Activated T-cell treated with anti-CD3 and anti-CD28 coated beads, Interleukin-2, amount 50 U/mL, for 24 hours (primary cell): ENCODE results near the gene LZTS2.
A peak's percentile ranks its signal among the peaks of the same experiment; 100 is the strongest.

Experiments
- DNase-seq: peaks from one replicate; pipeline ENCODE4 v3.0.0-alpha.2; 2020
- H3K27ac Mint-ChIP-seq: 2 replicates; pipeline ENCODE4 v1.8.0; 2020; ENCODE audit warnings: mild to moderate bottlenecking, mixed read lengths
- H3K27me3 Mint-ChIP-seq: 2 replicates; pipeline ENCODE4 v1.8.0; 2020; ENCODE audit warnings: mixed read lengths
- H3K36me3 Mint-ChIP-seq: 2 replicates; pipeline ENCODE4 v1.8.0; 2020; ENCODE audit warnings: low read depth, mixed read lengths
- H3K4me1 Mint-ChIP-seq: 2 replicates; pipeline ENCODE4 v1.8.0; 2020; ENCODE audit warnings: low read depth, mixed read lengths
- H3K4me3 Mint-ChIP-seq: 2 replicates; pipeline ENCODE4 v1.8.0; 2020; ENCODE audit warnings: mild to moderate bottlenecking, moderate library complexity, mixed read lengths
- H3K9me3 Mint-ChIP-seq: 2 replicates; pipeline ENCODE4 v1.8.0; 2020; ENCODE audit warnings: mixed read lengths

Gene LZTS2

DNA sequence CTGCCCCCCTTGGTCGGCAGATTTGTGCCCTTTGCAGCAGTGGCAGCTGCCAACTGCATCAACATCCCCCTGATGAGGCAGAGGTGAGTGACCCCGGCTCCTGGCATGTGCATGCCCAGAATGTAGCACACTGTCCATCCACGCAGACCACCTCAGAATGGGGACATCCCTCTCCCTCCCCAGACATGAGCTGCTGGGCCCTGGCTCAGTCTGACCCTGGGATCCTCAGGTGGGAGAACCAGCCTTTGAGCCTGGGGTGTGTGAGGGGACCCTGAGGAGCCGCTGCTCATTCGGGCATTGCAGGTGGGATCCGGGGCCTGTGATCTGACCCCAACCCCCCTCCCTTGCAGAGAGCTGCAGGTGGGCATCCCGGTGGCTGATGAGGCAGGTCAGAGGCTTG, 37.1 kb downstream of the LZTS2 start:
- peaks cover 21% of the 10 kb centered on the region for H3K4me1 Mint-ChIP-seq
- no peaks in the 10 kb centered on the region for H3K27me3 Mint-ChIP-seq
- H3K27ac Mint-ChIP-seq: no peak overlapping the region
- no peak for DNase-seq
- peaks cover 37% of the 10 kb centered on the region for H3K36me3 Mint-ChIP-seq
- no peak overlapping the region for H3K4me3 Mint-ChIP-seq
- H3K9me3 Mint-ChIP-seq: no peaks in the 10 kb centered on the region

DNA sequence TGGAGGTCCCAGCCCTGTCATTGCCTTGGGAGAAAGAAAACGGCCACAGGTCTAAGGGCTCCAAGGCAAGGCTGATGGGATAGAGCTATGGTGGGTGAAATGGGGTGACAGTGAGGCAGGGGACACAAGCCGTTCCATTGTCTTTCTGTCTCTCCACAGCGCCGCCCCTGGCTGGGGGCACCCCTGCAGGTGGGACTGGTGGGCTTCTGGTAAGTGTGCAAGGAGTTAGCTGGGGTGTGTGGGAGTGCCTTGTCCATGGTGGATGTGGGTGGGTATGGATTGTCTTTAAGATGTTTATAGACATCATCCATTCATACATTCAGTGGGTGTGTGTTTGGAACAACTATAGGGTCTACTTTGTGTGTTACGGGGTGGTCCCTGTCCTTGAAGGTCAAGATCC, 38.9 kb downstream of the LZTS2 start:
- Mint-ChIP-seq H3K27me3 (no peaks in the 10 kb centered on the region), H3K27ac (no peak overlapping the region), H3K36me3 (peaks cover 37% of the 10 kb centered on the region), H3K4me1 (peaks cover 25% of the 10 kb centered on the region), H3K9me3 (no peaks in the 10 kb centered on the region), H3K4me3 (no peak overlapping the region)
- DNase-seq: no peak

DNA sequence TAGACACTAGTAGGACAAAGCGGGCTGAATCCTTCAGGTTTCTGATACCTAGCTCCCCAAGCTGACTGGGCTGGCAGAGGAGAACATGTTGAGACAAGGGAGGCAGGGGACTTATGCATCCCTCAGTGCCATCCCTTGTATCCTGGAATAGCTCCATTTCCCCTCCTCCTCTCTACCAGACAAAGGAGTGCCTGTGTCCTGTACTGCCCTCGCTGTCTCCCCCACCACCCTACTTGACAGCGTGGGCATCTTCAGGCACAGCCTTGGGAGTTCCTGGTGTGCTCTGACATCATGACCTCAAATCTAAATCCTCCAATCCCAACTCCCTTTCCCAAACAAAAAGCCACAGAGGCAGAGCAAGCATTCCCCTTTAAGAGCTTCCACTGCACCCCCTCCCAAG, 40.5 kb downstream of the LZTS2 start:
- Mint-ChIP-seq H3K4me1 (peaks cover 22% of the 10 kb centered on the region), H3K27ac (no peak overlapping the region), H3K9me3 (no peaks in the 10 kb centered on the region), H3K4me3 (no peak overlapping the region), H3K27me3 (peaks cover 4% of the 10 kb centered on the region), H3K36me3 (peaks cover 37% of the 10 kb centered on the region)
- DNase-seq: no peak

DNA sequence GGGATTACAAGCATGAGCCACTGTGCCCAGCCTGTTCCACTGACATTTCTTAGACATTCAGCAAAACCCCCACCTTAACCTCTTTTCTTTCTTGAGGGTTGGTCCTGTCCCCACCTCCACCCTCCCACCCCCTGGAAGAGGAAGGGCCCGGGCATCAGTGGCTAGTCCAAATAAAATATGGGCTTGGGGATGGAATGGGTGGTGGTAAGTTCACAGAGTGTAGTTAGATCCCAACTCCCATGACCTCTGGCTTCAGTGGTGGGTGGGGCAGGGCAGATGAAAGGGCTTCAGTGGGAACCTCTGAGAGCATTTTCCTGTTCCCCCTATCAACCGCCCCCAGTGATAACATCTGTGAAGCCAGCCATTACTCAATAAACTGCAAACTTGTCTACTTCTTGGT, 41.2 kb downstream of the LZTS2 start:
- peaks cover 8% of the 10 kb centered on the region for H3K27me3 Mint-ChIP-seq
- H3K4me3 Mint-ChIP-seq: no peak overlapping the region
- H3K9me3 Mint-ChIP-seq: no peaks in the 10 kb centered on the region
- peak overlapping the region; percentile 45 for H3K27ac Mint-ChIP-seq
- no peak for DNase-seq
- peaks cover 22% of the 10 kb centered on the region for H3K4me1 Mint-ChIP-seq
- peaks cover 32% of the 10 kb centered on the region for H3K36me3 Mint-ChIP-seq

DNA sequence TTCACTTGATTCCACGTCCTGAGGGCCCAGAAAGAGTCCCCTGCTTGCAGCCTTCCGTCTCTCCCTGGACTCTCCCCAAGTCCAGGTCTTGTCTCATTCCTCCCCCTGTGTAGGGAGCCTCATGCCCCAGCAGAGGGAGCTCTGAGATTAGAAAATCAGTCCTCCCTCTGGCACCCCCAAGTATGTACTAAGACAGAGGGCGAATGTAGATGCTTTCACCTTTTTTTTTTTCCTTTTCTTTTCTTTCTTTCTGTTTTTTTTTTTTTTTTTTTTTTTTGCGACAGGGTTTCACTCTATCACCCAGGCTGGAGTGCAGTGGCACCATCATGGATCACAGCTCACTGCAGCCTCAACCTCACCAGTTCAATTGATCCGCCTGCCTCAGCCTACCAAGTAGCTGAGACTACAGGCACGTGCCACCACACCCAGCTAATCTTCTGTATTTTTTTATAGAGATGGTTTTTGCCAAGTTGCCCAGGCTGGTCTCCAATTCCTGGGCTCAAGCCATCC, 41.7 kb downstream of the LZTS2 start:
- Mint-ChIP-seq H3K4me1 (peaks cover 22% of the 10 kb centered on the region), H3K27ac (peak overlapping the region; percentile 45), H3K4me3 (no peak overlapping the region), H3K9me3 (no peaks in the 10 kb centered on the region), H3K36me3 (peaks cover 27% of the 10 kb centered on the region), H3K27me3 (peaks cover 10% of the 10 kb centered on the region)
- peak; percentile 74 for DNase-seq

DNA sequence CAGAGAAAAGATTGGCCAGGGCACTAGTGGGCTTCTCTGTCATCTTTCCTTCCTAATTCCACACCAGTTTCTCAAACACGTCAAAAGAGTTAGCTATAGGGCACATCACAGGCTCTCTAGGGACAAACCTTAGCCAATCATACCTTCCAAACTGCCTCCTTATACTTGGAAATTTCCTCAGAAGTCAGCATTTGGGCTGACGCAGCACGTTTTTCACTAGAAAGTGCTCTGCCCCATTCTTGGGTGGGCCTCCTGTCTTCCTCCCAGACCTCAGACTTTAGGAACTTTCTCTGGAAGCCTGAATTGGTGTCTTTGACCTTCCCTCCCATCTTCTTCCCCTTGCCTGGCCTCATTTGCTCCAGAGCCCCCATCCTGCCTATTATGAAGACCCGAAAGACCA, 42.5 kb downstream of the LZTS2 start:
- no peak for DNase-seq
- no peaks in the 10 kb centered on the region for H3K9me3 Mint-ChIP-seq
- H3K4me3 Mint-ChIP-seq: peak overlapping the region; percentile 86
- H3K4me1 Mint-ChIP-seq: peaks cover 22% of the 10 kb centered on the region
- H3K27ac Mint-ChIP-seq: peak overlapping the region; percentile 93
- H3K27me3 Mint-ChIP-seq: peaks cover 18% of the 10 kb centered on the region
- H3K36me3 Mint-ChIP-seq: peaks cover 19% of the 10 kb centered on the region

DNA sequence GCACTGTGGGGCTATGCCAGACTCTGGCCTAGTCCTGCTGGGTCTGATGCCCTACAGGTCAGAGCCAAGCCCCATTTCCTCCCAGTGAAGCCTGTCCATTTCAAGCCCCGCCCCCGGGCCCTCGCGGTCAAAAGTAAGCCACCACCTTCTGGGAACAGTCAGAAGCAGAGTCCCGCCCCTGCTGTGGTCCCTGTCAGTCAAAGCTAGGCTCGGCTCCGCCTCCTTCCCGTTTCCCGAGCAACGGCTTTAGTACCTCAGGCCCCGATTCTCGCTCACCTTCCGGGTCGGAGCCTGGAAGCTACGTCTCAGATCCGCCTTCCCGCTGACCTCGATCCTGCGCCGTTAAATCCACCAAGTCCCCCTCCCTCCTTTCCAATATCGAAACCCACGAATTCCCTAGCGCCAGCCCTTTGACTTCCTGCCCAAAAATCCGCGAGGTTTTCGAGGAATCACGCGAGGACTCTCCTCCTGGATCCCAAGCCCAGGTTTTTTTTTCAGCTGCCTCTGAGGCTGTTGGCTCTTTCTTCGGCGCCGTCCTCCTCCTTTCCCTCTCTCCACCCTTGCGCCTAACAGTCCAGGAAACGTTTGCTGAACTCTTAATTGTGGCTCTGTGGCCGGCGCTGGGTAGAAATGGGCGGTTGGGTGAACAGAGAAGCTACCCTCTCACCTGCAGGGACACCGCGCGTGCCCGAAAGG, 43.2 kb downstream of the LZTS2 start:
- peaks cover 12% of the 10 kb centered on the region for H3K36me3 Mint-ChIP-seq
- no peaks in the 10 kb centered on the region for H3K9me3 Mint-ChIP-seq
- H3K27me3 Mint-ChIP-seq: peaks cover 25% of the 10 kb centered on the region
- H3K4me1 Mint-ChIP-seq: peaks cover 22% of the 10 kb centered on the region
- H3K4me3 Mint-ChIP-seq: peak overlapping the region; percentile 86
- DNase-seq: peak; percentile 93
- peak overlapping the region; percentile 93 for H3K27ac Mint-ChIP-seq

DNA sequence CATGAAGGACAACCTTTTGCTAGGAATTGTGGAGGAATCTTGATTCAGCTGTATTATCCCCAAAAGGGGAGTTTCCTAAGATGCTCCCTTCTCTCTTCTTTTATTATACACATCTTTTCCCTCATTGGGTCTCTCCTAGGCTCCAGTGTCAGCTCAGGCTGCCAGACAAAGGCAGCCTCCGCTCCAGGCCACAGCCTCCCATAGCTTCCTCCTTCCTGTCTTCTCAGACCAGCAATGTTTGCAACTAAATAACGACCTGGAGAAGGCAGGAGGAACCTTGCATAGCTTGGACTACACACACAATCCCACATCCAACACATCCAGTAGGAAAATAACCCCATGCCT, 43.7 kb downstream of the LZTS2 start:
- peaks cover 30% of the 10 kb centered on the region for H3K27me3 Mint-ChIP-seq
- peak overlapping the region; percentile 93 for H3K27ac Mint-ChIP-seq
- H3K4me1 Mint-ChIP-seq: peaks cover 23% of the 10 kb centered on the region
- DNase-seq: no peak
- H3K9me3 Mint-ChIP-seq: no peaks in the 10 kb centered on the region
- peaks cover 8% of the 10 kb centered on the region for H3K36me3 Mint-ChIP-seq
- H3K4me3 Mint-ChIP-seq: peak overlapping the region; percentile 86

DNA sequence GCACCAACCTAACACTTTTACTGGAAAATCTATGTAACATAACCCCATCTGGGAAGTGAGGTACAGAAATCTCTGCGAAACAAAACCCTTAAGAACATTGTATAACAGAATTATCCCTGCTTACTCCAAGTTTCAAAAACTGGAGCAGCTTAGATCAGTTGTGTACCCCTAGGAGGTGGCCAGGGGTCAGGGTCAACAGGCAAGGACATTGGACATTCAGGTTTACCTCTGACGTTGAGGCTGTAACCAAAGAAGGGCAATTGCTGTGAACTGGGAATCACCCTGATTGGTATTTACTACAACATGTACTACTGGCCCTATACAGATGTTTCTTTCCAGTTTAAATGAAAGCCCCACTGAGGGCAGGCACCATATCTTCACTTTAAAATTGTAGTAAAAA, 44.5 kb downstream of the LZTS2 start:
- Mint-ChIP-seq H3K27me3 (peaks cover 38% of the 10 kb centered on the region), H3K4me1 (peaks cover 26% of the 10 kb centered on the region), H3K9me3 (no peaks in the 10 kb centered on the region), H3K27ac (no peak overlapping the region), H3K36me3 (peaks cover 4% of the 10 kb centered on the region), H3K4me3 (no peak overlapping the region)
- DNase-seq: no peak

DNA sequence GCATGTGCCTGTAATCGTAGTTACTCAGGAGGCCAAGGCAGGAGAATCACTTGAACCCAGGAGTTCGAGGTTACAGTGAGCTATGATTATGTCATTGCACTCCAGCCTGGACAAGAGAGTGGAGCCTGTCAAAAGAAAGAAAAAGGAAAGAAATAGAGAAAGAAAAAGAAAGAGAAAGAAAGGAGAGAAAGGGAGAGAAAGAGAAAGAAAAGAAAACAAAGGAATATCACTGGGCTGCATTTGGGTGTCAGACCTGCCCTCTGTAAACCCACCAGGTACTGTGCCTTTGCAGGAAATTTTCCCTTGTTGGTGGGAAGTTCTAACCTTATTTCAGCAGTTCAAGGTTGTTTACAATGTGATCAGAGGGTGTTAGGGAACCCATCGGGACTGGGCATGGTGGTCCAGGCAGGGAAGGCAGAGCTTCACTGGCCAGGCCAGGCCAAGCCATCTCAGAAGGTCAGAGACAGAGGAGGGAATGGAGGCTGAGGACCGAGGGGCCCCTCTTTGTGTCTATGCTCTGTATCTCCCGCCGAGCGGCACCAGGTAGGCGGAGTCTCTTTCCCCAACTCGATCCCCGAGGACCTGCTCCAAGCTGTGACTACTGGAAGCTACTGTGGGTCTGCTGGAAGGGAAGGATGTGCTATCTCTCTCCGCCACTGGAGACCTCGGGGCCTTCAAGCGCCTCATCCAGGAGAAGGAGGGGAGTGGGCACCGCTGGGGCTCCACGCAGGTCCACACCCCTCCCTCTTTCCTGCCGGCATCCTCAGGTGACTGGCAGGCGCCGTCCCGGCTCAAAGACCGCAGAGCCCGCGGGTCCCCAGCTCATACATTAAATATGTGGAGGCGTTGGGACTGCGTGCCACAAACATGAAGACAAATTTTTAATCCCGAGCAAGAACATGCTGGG, 47.0 kb downstream of the LZTS2 start:
- H3K27ac Mint-ChIP-seq: no peak overlapping the region
- H3K4me3 Mint-ChIP-seq: no peak overlapping the region
- H3K9me3 Mint-ChIP-seq: no peaks in the 10 kb centered on the region
- H3K4me1 Mint-ChIP-seq: peaks cover 27% of the 10 kb centered on the region
- no peaks in the 10 kb centered on the region for H3K36me3 Mint-ChIP-seq
- no peak for DNase-seq
- peaks cover 58% of the 10 kb centered on the region for H3K27me3 Mint-ChIP-seq

DNA sequence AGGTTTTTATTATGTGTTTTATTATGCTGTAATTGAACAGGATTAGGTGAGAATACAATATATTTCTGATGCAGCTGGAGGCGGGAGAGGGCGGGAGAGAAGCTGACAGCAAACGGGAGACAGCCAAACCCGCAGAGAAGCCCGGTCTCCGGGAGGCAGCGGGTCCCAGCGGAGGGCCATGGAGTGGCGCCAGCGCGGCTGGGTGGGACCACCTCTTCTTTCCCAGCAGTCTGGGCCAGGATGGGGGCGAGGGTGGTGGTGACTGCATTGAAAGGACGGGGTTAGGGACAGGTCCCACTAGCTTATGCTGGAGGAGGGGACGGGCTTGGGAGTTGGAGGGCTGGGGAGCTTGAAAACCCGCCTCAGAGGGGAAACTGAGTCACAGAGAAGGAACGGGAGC, 47.7 kb downstream of the LZTS2 start:
- Mint-ChIP-seq H3K9me3 (no peaks in the 10 kb centered on the region), H3K4me1 (peaks cover 22% of the 10 kb centered on the region), H3K27me3 (peaks cover 58% of the 10 kb centered on the region), H3K27ac (no peak overlapping the region), H3K4me3 (no peak overlapping the region), H3K36me3 (no peaks in the 10 kb centered on the region)
- DNase-seq: no peak

DNA sequence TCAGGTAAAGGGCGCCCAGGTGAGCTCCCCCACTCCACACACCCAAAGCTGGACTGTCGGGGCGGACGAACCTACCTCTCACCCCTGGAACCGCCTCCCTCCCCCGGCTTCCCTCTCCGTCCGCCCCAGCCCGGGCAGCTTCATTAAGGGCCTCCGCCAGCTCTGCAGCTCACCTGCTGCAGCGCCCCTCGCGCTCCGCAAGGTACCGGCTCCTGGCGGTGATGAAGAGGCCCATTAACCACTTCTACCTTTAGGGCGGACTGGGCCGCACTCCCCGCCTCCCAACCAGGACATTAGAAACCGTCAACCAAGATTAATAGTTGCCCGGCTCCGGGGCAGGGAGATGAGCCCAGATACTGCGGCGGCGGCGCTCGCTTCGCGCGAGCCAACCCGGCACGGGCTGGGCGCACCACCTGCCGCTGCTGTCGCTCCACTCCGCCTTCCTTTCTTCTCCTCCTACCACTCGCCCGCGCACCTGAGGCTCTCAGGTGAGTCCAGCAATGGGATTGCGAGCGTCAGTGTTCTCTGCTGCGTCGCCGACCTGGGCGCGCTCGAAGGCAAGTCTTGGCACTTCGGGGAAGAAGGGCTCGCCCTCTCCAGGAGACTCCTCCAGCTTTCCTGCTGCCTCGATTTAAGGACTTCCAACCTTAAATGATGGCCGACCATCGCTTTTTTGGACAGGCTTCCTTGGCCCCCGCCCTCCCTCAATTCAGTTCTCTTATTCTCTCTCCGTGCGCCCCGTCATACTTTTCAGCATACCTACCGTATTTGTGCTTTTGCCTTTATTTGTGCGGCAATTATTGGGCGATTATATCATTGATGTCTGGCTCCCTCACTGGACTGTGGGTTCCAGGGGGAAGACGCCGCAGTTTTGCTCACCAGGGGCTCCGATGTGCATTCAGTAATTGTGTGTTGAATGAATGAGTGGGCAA, 48.6 kb downstream of the LZTS2 start:
- peaks cover 13% of the 10 kb centered on the region for H3K4me1 Mint-ChIP-seq
- H3K27ac Mint-ChIP-seq: no peak overlapping the region
- DNase-seq: no peak
- peaks cover 58% of the 10 kb centered on the region for H3K27me3 Mint-ChIP-seq
- H3K4me3 Mint-ChIP-seq: no peak overlapping the region
- H3K36me3 Mint-ChIP-seq: no peaks in the 10 kb centered on the region
- H3K9me3 Mint-ChIP-seq: no peaks in the 10 kb centered on the region

DNA sequence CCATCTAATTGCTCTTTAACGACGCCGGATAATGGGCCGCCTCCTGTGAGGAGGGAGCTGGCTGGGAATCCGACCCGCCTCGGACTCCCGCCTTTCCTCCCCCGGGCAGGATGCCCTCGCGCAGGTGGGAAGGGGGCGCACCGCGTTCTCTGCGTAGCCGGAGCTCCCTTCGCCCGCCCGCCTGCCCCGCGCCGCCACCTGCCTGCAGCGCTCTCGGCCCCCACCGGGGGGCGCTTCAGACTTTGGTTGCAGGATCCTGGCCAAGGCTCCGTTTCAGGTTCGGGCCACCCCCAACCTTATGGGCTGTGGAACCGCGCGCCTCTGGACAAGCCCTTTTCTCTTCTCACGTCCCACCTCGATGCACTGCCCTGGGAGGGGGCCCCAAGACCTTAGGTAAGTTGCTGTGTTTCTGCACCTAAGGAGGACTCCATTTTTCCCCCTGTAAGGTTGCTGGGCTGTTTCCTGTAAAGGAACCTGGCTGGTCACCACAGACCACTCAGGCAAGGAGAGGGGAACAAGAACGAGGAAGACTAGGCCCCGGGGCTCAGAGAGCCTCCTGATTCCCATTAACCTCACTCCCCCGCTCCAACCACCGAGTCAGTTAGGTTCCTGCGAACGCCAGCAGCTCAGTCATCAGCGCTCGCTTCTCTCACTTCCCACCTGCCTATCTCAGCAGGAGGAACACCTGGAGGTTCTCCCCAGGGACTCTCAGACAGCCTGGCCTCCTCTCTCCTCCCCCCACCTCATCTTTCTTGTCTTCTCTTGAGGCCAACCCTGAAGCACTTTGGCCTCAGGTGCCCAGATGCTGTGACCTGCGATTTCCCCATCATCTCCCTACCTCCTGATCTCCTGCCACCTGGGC, 50.8 kb downstream of the LZTS2 start:
- Mint-ChIP-seq H3K4me3 (no peak overlapping the region), H3K27me3 (peaks cover 51% of the 10 kb centered on the region), H3K9me3 (no peaks in the 10 kb centered on the region), H3K36me3 (no peaks in the 10 kb centered on the region), H3K4me1 (peaks cover 9% of the 10 kb centered on the region), H3K27ac (no peak overlapping the region)
- peak; percentile 87 for DNase-seq
